ENCODE data around the gene RNF126. TPM values are rescaled to one million over a fixed set of nuclear protein-coding genes. Genes with fewer than 3 reads are reported as not detected.
"Not testable (repeated sequence)": the region's sequence is repeated elsewhere in the genome, so short reads cannot be mapped to it uniquely, and the experiment has no call there.

The RNF126 gene
- total and polyA plus RNA-seq, 2 experiments from 2014 or later, result 95.7 to 112 TPM

GRCh38 chr19:699885-700284, 36.9 kb upstream of the RNF126 start:
- not testable (repeated sequence) for H3K9me3 Mint-ChIP-seq; H3K27me3 Mint-ChIP-seq (ENCODE audit: insufficient read depth, low read depth, poor library complexity); H4K20me1 ChIP-seq (replicated peaks; ENCODE audit: insufficient read depth); H3F3A ChIP-seq (replicated peaks; ENCODE audit: low read depth); H2AFZ ChIP-seq; H3K27ac ChIP-seq (ENCODE audit: low read depth); H3K4me1 ChIP-seq (ENCODE audit: insufficient read depth); H3K4me2 ChIP-seq; H3K4me3 Mint-ChIP-seq; H3K4me1 Mint-ChIP-seq; H3K79me2 ChIP-seq (replicated peaks; ENCODE audit: insufficient read depth); H3K27ac Mint-ChIP-seq; H3K27me3 ChIP-seq (ENCODE audit: insufficient read depth); H3K9me2 ChIP-seq (ENCODE audit: insufficient read depth); H3K36me3 Mint-ChIP-seq (ENCODE audit: low read depth); H3K36me3 ChIP-seq (ENCODE audit: insufficient read depth); ATAC-seq; H3K4me3 ChIP-seq
- DNase-seq (ENCODE audit: low spot score), result peak; percentile 56
- TF ChIP-seq CTCF (conservative IDR thresholded peaks at IDR 0.05; ENCODE audit: low read depth in 2 of 2), result 0 out of 4 replicates have a peak, but pooled peaks of 1 of the 2 experiments have one; percentile 15

- H3K27me3 ChIP-seq (ENCODE audit: insufficient read depth); H3K36me3 Mint-ChIP-seq (ENCODE audit: low read depth); H3K4me2 ChIP-seq; H2AFZ ChIP-seq; H3K9me3 Mint-ChIP-seq; H4K20me1 ChIP-seq (replicated peaks; ENCODE audit: insufficient read depth); H3K4me3 Mint-ChIP-seq; H3K4me3 ChIP-seq; DNase-seq (ENCODE audit: low spot score); H3K4me1 ChIP-seq (ENCODE audit: insufficient read depth); H3K9me2 ChIP-seq (ENCODE audit: insufficient read depth); ATAC-seq; H3K4me1 Mint-ChIP-seq; H3K79me2 ChIP-seq (replicated peaks; ENCODE audit: insufficient read depth); H3K36me3 ChIP-seq (ENCODE audit: insufficient read depth); H3K27me3 Mint-ChIP-seq (ENCODE audit: insufficient read depth, low read depth, poor library complexity); H3K27ac Mint-ChIP-seq; H3F3A ChIP-seq (replicated peaks; ENCODE audit: low read depth); H3K27ac ChIP-seq (ENCODE audit: low read depth): not testable (repeated sequence)
These were observed 35.5 kb upstream of the RNF126 start for GRCh38 chr19:698529-698928.

GRCh38 chr19:695352-695949, 32.4 kb upstream of the RNF126 start, which contains the start of gene PRSS57:
Gene PRSS57 (minus strand): TSS chr19:695452. CDS start chr19:695430, 22 bp downstream.
- Mint-ChIP-seq H3K27ac (no peak within 1 kb of the TSS), H3K9me3 (no peaks in the 10 kb centered on the region), H3K36me3 (ENCODE audit: low read depth) (no peaks in the 10 kb centered on the region), H3K27me3 (ENCODE audit: insufficient read depth, low read depth, poor library complexity) (peaks cover 5% of the 10 kb centered on the region), H3K4me1 (no peaks in the 10 kb centered on the region), H3K4me3 (no peak within 1 kb of the TSS)
- H3K4me3 ChIP-seq, result no peak within 1 kb of the TSS
- DNase-seq (ENCODE audit: low spot score) (no peak), ATAC-seq (no peak)
- no peaks in the 10 kb centered on the region for H3K27me3 ChIP-seq (ENCODE audit: insufficient read depth)
- H3K9me2 ChIP-seq (ENCODE audit: insufficient read depth), result no peaks in the 10 kb centered on the region
- H3K4me2 ChIP-seq, result no peak within 1 kb of the TSS
- H3K4me1 ChIP-seq (ENCODE audit: insufficient read depth), result no peaks in the 10 kb centered on the region
- no peak within 1 kb of the TSS for H2AFZ ChIP-seq
- H3F3A ChIP-seq (replicated peaks; ENCODE audit: low read depth), result no peaks in the 10 kb centered on the region
- H3K36me3 ChIP-seq (ENCODE audit: insufficient read depth), result no peaks in the 10 kb centered on the region
- no peak within 1 kb of the TSS for H3K27ac ChIP-seq (ENCODE audit: low read depth)
- H3K79me2 ChIP-seq (replicated peaks; ENCODE audit: insufficient read depth), result no peaks in the 10 kb centered on the region
- no peaks in the 10 kb centered on the region for H4K20me1 ChIP-seq (replicated peaks; ENCODE audit: insufficient read depth)
- TF ChIP-seq EZH2 (IDR thresholded peaks at IDR 0.05; ENCODE audit: low read depth, unreplicated experiment), result no peak
- TF ChIP-seq EZH2phosphoT487 (IDR thresholded peaks at IDR 0.05; ENCODE audit: unreplicated experiment), result no peak
- TF ChIP-seq, protein P1, sequence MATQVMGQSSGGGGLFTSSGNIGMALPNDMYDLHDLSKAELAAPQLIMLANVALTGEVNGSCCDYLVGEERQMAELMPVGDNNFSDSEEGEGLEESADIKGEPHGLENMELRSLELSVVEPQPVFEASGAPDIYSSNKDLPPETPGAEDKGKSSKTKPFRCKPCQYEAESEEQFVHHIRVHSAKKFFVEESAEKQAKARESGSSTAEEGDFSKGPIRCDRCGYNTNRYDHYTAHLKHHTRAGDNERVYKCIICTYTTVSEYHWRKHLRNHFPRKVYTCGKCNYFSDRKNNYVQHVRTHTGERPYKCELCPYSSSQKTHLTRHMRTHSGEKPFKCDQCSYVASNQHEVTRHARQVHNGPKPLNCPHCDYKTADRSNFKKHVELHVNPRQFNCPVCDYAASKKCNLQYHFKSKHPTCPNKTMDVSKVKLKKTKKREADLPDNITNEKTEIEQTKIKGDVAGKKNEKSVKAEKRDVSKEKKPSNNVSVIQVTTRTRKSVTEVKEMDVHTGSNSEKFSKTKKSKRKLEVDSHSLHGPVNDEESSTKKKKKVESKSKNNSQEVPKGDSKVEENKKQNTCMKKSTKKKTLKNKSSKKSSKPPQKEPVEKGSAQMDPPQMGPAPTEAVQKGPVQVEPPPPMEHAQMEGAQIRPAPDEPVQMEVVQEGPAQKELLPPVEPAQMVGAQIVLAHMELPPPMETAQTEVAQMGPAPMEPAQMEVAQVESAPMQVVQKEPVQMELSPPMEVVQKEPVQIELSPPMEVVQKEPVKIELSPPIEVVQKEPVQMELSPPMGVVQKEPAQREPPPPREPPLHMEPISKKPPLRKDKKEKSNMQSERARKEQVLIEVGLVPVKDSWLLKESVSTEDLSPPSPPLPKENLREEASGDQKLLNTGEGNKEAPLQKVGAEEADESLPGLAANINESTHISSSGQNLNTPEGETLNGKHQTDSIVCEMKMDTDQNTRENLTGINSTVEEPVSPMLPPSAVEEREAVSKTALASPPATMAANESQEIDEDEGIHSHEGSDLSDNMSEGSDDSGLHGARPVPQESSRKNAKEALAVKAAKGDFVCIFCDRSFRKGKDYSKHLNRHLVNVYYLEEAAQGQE (IDR thresholded peaks at IDR 0.05; ENCODE audit: unreplicated experiment), result no peak
- no peak for TF ChIP-seq NANOG (IDR thresholded peaks at IDR 0.05; ENCODE audit: borderline replicate concordance)
